HG02588 (cell line): ENCODE data around the gene CEBPG.
A peak's percentile ranks its signal among the peaks of the same experiment; 100 is the strongest.

Experiments
- ATAC-seq: cut with Tn5 transposase; IDR thresholded peaks from one replicate; pipeline ENCODE4 v1.9.1; 2021; ENCODE audit warnings: mild to moderate bottlenecking, moderate library complexity; ENCODE audit not compliant: unreplicated experiment

The CEBPG gene

DNA sequence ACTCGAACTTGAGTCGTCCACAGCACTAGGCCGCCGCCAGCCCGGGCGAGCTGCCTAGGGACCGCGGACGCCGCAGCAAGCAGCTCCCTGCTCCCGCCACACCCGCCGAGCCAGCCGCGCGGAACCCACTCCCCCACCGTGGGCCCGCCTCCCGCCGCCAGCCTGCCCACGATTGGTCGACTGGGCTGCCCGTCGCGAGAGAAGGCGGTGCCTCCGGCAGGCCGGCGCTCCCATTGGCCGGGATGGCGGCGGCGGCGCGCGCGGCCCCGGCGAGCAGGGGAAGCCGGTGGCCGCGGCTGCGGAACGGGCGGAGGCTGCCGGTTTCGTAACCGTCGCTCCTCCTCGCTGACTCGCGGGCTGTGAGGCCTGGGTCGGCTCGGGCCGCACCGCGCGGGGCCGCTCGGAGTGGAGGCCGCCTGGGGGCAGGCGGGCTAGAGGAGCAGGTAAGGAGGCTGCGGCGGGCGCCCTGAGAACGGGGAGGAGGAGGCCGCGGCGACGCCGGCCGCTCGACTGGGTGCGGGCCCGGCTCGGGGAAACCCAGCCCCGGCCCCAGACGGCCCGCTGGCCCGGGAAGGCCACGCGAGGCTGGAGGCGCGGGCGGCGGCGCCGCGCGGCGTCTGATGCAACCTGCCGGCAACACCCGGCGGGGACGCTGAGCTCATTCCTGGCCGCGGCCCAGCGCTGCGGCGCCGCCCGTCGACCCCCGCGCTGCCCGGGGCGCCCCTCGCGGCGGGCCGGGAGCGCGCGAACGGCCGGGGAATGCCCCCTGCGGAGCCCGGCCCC, at the start of gene CEBPG:
Gene CEBPG, plus strand, starts transcription at position 257 of the 783 bp plus-strand sequence. CDS start 5,531 bp downstream, outside the sequence.
- peak; percentile 90 for ATAC-seq

DNA sequence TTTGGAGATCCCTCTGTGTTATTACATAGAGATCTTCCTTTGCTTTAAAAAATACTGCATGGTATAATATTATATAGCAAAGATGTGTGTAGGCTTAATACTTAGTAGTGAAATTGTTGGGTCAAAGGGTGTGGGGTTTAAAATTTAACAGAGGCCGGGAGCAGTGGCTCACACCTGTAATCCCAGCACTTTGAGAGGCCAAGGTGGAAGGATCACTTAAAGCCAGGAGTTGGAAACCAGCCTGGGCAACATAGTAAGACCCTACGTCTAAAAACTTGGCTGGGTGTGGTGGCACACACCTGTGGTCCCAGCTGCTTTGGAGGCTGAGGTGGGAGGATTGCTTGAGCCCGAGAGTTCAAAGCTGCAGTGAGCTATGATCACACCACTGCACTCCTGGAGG, 48.9 kb upstream of the CEBPG start:
- ATAC-seq = no peak

DNA sequence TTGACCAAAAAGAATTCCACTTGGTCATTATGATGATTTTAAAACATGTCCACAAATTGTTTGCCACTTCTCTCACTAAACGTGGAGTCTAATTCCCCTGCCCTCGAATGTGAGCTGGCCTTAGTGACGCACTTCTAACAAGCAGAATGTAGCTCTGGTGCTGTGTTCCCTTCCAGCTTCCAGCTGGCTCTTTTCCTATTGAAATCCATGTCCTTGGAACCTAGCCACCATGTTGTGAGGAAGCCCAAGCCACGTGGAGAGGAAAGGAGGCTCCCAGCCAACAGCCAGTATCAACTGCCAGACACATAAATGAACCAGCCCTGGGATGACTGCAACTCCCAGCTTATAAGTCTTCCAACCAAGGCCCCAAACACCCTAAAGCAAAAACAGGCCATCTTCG, 47.6 kb upstream of the CEBPG start:
- ATAC-seq = no peak

DNA sequence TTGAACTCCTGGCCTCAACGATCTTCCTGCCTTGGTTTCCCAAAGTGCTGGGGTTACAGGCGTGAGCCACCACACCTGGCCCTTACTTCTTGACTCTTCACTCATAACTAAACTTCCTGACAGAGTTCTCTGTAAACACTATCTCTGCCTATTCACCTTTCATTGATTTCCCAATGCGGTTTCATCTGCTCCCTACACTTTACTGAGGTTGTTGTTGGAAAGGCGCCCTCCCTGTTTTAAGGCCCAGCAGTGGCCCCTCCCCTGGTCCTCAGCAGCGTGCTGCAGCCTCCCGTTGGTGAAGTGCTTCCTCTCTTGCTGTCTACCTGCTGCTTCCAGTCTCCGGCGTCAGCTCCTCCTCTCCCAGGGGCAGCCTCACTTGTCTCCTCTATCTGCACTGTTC, 44.4 kb upstream of the CEBPG start:
- ATAC-seq = no peak

DNA sequence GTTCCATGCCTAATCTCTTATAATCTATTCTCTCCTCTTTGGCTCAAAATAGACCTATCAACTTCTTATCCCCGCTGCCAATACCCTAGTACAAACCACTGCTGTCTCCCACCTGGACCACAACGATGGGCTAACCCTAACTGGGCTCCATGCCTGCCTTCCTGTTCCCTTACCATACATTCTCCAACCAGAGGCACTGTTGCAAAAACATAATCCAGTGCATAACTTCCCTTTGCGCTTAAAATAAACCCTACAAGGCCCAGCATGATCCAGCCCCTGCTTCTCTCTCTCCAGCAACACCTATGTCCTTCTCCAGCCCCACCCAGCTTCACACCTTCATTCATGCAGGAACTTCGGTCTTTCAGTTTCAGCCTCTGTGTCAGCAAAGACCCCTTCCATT, 43.8 kb upstream of the CEBPG start:
- ATAC-seq = no peak

DNA sequence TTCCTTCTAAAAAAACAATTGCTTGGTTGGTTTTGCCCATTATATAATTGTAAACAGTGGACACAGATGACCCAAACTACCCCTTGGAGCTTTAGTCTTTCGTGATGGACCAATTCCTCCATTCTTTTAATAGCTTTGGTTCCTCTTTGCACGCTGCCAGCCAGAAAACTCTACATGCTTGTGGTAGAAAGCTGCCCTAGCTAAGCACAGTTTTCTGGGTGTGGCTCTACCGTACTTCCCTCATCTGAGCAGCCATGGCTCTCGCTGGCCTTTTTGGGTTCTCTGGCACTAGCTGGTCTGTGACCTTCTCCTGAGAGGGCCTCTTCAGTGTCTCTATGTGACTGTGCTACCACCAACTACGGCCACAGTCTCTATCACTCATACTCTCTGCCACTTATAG, 41.3 kb upstream of the CEBPG start:
- ATAC-seq = no peak

DNA sequence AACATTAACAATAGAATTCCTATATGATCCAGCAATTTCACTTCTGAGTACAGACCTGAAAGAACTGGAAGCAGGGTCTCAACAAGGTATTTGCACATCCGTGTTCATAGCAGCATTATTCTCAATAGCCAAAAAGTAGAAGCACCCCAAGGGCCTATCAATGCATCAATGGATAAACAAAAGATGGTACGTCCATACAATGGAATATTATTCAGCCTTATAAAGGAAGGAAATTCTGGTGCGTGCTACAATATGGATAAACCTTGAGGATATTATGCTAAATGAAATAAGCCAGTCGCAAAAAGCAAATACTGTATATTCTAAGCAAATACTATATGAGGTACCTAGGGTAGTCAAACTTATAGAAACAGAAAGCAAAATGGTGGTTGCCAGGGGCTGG, 40.4 kb upstream of the CEBPG start:
- ATAC-seq = no peak

DNA sequence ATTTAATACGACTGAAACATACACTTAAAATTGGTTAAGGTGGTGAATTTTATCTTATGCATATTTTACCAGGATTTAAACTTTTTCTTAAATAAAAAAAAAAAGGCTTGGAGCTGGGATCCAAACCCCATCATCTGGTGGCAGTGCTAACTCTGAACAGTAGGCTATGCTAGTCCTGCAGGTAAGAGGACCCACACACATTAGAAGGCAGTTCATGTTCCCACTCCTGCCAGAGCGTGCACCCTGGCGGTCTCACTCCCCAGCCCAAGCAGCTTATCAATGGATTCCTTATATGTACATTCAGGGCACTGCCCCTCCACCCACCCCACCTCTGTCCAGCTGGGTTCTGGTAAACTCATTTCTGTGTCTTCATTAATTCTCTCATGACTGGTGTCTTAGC, 39.9 kb upstream of the CEBPG start:
- ATAC-seq = no peak

DNA sequence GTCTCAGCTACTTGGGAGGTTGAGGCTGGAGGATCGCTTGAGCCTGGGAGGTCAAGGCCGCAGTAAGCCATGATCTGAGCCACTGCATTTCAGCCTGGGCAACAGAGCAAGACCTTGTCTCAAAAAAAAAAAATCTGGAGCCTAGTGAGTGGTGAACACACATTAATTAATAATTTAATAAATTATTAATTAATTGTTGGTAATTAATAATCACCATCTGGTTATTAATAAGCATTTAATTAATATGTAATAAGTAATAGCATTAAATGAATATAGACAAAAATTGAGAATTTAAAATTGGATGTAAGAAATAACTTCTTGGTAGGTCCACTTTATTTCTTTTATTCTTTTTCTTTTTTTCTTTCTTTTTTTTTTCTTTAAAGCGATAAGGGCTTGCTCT, 39.2 kb upstream of the CEBPG start:
- no peak for ATAC-seq

DNA sequence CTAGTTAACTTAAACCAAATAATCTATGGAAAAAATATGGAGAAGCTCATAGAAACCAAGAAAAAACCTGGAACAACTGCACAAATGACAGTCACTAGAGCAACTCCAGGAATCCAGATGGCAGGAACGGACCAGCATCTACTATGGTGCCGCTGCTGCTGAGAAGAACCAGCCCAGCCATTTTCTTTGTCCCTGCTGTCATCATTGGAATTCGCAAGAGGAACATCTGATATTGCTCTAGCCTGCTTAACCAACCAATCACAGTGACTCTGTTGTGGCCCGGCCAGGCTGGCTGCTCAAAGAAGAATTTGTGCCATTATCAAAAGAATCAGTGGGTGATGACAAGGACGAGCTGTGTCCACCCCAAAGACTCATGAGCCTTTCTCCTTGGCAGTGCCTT, 38.1 kb upstream of the CEBPG start:
- no peak for ATAC-seq

DNA sequence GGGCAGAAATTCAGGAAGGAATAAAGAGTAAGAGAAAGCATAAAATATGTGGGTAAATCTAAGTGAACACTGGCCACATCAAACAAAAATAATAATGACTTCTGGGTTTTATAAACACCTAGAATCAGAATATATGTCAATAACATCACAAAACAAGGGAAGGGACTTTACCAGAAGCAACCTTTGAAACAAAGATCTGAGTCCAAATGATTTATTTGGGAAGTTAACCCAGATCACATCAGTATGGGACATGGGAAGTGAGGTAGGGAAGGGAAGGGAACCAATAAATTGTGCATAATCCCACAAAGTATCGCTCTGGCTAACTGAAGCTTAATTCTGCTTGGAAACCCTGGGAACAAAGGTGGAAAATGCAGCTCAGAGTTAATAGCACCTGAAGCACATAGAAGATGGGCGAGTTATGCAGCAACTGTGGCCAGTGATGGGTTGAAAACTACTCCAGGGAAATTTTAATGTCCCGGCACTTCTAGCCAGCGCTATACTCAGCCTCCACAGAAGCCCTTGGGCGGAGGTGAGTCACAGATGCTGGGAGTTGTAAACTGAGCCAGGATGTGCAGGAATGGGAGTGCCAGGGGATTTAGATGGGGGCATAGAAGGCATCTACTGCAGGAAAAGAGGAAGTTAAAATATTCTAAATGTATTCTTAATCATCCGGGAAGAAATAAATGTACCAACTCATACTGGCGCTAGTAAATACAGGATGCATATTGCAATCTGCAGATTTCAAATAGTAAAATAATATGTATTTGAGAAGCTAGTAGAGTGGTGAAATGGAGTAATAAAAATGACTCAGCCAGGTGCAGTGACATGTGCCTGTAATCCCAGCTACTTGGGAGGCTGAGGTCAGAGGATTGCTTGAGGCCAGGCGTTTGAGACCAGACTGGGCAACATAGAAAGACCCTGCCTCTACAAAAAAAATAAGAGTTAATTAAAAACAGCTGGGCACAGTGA, 34.2 kb upstream of the CEBPG start:
- no peak for ATAC-seq

DNA sequence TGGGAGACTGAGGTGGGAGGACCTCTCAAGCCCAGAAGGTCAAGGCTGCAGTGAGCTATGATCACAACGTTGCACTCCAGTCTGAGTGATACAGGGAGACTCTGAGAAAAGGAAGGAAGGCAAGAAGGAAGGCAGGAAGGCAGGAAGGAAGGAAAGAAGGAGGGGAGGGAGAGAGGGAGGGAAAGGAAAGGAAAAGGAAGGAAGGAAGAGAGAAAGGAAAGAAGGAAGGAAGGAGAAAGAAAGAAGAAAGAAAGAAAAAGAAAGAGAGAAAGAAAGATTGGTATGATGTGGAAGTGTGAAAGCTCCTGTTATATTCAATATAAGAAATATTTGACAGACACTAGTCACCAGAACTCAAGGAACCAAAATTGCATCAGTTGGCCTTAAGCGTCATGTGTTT, 32.5 kb upstream of the CEBPG start:
- ATAC-seq = no peak

DNA sequence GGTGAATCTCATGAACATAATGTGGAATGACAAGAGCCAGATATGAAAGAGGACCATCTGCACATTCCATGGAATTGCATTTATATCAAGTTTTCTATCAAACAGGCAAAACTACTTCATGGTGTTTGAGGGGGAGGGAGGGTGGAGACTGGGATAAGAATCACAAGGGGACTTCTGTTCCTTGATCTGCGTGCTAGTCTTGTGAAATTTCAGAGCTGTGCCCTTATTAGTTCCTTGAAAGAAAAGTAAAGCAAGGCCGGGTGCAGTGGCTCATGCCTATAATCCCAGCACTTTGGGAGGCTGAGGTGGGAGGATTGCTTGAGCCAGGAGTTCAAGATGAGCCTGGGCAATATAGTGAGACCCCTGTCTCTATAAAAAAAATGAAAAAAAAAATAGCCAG, 30.2 kb upstream of the CEBPG start:
- no peak for ATAC-seq

DNA sequence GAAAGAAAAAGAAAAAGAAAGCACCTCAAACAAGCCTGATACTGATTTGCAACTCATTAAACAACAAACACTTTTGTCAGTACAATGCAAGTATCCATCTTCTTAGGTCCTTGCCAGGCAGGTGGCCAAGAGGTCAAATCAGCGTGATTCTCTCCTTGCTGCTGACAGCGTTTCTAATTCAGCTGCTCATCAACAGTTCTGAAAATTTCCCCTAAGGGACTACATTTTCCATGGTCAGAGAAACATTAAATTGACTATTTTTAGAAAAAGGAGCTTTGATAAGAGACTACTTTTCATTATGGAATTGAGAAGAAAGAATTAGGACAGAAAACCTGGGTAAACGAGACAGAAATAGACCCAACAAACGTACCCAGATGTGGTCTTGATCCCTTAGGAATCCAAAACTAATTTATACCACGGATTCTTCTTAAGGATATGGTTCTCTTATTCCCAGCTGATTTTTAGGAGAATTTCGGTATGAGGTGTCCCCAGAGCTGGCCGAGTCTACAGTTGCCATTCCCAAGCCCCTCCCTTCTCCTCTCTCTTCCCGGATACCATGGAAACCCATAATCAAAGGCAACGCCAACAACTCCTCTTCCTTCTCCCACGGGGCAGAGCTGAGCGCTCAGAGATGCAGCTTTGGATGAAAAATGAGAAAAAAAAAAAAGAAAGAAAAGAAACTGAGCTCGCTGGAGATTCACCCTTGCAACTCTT, 29.5 kb upstream of the CEBPG start:
- ATAC-seq = no peak

DNA sequence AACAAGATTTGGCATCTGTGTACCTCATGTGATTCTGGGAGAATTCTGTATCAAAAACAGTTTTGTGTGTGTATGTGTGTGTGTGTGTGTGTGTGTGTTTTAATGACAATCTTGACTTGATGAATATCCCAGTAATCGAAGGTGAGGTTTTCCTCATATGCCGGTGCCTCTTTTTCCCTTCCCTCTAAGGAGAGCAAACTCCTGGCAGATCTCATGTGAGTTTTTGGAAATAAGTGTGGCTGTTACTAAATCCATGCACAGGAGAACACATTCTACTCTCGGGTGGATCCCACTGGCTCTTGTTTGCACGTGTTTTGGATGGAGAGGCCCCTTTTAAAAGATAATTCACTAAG, 29.0 kb upstream of the CEBPG start:
- no peak for ATAC-seq

DNA sequence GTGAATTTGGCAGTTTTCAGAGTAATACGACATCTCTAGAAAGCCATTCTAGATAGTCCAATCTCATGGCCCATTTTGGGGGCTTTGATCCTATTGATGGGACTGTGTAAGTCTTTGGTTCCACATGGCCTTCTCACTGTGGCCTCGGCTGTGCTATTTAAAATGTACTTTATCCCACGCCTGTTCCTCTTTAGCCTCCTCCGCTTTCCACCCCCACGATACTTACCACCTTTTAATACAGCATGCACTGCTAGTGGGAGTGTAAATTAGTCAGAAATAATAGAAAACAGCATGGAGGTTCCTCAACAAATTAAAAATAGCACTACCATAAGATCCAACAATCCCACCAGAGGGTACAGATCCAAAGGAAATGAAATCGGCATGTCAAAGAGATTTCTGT, 28.3 kb upstream of the CEBPG start:
- no peak for ATAC-seq

DNA sequence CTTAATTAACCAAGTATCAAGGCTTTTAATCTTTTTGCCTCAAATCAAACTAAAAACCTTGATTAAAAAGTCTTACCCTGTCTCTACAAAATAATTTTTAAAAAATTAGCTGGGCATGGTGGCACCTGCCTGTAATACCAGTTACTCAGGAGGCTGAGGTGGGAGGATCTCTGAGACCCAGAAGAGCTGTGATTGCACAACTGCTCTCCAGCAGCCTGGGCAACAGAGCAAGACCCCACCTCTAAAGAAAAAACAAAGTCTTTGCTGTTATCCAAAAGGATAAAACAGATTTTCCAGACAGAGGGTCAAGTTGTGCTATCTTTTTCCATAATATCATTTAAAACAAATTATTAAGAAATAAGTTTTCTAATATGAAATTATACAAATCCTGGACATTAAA, 26.8 kb upstream of the CEBPG start:
- ATAC-seq = no peak

DNA sequence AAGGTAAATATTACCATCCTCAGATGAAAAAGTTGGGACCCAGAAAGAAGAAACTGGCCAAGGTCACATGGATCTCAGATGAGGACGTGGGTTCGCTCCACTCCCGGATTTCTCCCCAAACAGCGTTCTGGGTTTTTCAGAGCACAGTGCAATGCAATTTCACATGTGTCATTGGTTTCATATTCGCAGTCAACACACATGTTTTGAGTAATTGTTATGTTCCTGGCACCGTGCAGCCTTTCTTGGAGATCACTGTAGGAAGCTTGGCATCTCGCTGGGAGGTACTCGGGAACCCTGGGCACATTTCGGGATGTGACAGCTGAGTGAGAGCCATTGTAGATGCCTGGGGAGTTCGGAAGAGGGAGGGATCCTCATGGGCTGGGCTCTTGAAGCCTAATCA, 26.2 kb upstream of the CEBPG start:
- no peak for ATAC-seq

DNA sequence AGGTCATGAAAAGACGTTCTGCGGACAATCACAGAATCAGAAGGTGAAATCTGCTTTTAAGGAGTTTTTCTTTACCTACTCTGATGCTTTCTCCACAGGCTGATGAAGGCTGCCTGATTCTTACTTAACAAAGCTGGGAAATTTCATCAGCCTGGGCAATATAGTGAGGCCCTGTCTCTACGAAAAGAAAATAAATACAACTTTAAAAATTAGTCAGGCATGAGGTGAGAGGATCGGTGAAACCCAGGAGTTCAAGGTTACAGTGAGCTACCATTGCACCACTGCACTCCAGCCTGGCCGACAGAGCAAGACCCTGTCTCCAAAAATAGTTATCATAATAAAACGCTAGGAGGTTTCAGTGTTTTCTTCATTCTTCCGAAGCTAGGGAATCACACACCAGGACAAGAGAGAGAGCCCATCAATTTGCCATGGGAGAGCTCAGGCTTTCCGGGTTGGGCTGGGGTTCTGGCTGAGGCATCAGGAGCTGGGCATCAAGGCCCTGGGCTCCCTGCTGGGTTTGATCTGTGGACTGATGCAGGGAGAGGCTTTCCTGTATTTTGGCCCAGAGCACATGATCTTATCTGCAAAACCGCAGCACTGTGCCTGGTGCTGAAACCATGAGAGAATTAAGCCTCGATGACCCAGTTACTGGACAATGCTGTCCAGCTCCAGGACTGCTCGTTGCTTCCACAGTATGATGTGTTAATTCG, 25.1 kb upstream of the CEBPG start:
- no peak for ATAC-seq

DNA sequence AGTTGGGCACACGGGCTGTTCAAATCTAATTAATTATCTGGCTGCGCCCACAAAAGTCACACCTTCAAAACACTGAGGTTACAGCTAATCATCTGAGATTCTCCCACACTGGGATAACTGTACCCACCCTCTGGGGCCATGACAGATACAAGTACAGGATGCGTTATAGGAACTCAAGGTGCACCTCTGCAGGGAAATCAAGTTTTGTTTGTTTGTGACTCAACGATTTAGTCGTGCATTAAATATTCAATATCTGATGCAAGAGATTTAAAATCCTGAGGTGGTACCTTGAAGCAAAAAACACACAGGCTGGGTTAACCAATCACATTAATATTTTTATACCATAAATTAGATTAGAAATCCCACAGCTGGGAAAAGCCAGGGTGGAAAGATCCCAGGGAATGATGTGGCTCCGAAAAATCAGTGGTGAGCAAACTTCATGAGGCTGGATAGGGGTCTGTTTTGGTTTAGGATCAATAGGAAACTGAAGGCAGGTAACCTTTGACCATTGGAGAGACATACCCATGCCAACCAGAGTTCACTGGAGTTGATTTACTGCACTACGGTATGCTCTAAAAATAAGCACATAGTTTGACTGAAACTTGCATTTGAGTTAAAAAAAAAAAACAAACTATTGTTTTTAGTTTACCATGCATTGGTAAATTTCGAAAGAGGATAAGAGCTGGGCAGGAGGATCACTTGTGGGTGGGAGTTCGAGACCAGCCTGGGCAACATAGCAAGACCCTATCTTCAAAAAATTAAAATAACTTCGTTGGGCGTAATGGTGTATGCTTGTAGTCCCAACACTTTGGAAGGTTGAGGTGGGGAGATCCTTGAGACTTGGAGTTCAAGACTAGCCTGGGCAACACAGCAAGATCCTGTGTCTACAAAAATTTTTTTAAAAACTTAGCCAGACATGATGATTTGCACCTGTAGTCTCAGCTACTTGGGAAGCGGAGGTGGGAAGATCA, 23.9 kb upstream of the CEBPG start:
- ATAC-seq = no peak
